ENCODE measurements around the gene SELE.
"Not testable (repeated sequence)": the region's sequence is repeated elsewhere in the genome, so short reads cannot be mapped to it uniquely, and the experiment has no call there.

Gene SELE

DNA sequence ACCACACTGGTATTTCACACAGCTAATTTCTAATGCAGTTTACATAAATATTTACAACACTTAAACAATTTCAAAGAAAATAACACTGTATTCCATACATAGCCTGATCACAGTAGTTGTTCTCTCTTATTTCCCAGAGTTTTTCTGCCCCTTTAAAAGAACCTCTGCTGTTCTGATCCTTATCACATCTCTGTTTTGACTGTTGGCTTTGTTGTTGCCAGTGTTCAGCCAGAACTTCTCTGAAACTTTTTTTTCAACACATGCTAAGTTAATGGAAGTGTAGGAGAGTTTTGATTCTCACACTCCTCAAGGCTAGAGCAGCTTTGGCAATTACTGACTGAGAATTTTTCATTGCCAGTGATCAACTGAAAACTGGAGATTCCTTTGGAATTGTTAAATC is 11.1 kb downstream of the SELE start:
- no peak for DNase-seq

DNA sequence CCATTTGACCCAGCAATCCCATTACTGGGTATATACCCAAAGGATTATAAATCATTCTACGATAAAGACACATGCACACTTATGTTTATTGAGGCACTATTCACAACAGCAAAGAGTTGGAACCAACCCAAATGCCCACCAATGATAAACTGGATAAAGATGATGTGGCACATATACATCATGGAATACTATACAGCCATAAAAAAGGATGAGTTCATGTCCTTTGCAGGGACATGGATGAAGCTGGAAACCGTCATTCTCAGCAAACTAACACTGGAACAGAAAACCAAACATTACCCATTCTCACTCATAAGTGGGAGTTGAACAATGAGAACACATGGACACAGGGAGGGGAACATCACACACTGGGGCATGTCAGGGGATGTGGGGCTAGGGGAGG is 18.8 kb downstream of the SELE start:
- DNase-seq, result not testable (repeated sequence)

DNA sequence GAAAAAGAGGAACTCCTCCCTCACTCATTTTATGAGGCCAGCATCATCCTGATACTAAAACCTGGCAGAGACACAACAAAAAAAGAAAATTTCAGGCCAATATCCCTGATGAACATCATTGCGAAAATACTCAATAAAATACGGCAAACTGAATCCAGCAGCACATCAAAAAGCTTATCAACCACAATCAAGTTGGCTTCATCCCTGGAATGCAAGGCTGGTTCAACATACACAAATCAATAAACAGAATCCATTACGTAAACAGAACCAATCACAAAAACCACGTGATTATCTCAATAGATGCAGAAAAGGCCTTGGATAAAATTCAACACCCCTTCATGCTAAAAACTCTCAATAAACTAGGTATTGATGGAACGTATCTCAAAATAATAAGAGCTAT is 20.8 kb downstream of the SELE start:
- DNase-seq, result not testable (repeated sequence)

DNA sequence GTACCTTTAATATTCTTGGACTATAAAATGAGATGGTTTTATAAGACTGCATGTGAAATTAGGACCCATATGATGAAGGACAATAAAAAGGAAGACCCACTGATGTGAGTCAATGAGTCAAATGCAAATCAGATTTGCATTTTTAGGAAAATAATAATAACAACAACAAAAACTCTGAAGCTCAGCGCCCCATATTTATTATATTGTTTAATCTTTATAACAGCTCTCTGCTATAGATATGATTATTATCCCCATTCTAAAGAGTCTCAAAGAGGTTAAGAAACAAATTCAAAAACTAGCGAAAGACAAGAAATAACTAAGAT is 21.6 kb downstream of the SELE start:
- no peak for DNase-seq

DNA sequence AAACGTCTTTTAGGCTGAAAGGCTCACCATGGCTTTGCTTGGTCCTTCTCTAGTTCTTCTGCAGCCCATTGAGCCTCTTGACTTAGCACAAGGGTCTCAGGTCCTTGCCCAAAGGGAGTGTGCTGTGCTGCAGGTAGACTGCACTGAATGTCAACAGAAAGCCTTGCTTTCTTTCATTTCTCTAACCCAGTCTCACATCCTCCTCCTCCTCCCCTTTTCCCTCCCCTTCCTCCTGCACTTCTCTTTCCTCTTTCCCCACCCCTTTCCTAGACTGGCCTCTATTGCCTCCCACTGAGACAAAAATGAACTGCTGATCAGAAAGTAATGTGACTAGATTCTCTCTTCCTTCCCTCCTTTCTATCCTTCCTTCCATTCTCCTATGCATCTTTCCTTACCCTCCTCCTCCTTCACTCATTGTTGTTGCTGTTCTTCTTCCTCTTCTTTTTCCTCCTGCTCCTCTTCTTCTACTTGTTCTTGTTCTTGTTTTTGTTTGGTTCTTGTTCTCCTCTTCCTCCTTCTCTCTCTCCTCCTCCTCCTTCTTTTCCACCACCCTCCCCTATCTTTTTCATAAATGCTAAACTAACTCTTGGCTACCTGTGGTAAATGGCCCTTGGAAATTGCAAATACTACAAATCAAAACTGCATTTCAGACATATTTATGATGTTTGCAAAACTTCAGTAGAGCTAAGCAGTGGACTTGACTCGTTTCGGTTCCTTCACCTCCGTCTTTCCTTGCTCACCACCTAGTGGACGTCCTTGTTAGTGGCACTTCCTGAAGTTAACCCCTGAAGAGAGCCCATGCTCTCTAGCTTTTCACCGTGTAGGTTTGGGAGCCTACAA is 22.2 kb downstream of the SELE start, which contains the start of gene SELL:
TSS of gene SELL (minus strand) at position 152 of the 840 bp plus-strand sequence. CDS start at position 30, 122 bp downstream.
- peak; percentile 32 for DNase-seq

DNA sequence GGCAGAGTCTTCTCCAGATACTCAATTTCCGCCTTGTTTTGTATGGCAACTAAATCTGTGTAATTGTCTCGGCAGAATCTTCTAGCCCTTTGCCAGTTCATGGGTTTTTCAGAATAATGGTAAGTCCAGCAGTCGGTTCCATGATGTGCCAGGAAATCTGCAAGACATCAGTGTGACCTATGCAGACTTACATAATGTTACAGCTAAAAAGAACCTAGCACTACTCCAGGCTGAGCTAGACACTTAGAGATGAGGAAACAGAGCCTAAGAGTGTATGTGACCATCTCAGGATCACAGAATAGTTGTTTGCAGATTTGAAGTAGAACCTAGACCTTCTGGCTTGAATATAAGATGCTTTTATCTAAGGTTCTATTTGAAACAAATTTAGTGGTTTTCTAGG is 25.2 kb downstream of the SELE start:
- DNase-seq, result no peak

DNA sequence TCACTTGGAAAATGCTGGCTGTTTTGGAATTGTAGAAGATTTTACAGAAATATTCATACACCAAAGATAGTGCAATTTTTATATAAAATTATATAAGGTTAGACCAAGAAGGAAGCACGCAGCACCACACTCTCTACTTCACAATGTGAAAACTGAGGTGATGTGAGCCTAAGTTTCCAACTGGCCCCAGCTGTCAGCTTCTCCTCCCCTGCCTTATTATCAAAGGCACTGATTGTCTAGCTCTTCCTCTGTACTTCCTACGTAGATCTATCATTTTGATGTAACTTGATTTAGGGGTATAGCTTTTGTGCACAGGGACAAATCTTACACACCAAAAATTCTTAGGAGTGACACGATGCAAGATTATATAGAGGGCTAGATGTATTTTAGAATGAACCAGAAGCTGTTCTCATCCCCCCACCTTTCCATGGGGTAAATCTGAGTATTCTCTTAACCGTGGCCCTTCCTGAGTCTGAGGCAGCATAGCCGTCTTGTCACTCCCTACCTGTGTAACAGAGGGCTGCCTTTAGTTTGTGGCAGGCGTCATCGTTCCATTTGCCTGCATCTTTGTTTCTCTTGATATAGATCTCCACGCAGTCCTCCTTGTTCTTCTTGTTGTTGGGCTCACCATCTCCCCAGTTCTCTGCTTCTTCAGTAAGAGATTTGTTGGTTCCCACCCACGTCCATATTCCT is 25.8 kb downstream of the SELE start:
- DNase-seq, result no peak

DNA sequence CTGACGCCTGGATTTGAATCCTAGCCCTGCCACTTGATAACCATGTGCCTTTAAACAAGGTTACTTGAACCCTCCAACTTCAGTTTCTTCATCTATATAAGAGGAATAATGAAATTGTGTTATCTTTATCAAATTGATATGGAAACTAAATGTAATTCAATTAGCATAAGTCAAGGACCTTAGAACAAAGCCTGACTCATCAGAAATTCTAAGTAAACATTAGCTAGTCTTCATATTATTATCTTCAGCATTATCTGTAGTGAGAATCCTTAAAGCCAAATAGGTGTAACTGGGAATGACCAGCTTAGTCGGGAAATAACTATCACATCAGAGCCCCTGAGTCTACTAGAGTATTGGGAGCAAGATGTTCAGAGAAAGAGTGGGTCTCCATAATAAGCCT is 29.1 kb downstream of the SELE start:
- no peak for DNase-seq

DNA sequence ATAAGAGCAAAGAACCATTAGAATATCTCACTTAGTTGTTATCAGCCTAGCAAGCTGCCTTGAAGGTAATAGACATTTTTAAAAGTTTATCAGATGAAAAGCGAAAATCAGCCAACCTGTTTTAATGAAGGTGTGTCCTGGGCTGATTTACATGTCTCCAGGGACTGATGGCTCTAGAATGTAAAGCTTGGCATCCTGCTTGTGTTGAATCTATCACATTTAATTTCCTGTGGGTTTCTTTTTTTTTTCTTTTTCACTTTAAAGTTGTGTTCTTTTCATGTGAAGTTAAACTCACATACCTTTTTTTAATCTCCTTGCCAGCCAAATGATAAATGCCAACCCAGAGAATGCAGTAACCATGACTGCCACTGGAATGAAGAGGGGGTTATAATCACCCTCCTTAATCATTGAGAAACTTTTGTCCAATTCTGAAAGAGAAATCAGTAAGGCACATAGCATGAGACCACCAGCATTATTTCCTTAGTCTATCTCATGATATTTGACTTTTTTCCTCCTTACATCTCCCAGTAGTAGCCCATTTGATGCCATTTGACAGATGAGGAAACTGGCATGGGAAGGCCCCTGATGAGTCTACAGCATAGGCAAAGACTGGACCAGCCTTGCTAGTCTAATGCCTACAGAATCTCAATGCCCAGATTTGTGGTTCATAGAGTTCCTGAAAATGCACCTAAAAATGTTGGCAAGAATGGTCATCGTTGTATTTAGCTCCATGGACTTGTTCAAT is 32.4 kb downstream of the SELE start:
- DNase-seq, result no peak

DNA sequence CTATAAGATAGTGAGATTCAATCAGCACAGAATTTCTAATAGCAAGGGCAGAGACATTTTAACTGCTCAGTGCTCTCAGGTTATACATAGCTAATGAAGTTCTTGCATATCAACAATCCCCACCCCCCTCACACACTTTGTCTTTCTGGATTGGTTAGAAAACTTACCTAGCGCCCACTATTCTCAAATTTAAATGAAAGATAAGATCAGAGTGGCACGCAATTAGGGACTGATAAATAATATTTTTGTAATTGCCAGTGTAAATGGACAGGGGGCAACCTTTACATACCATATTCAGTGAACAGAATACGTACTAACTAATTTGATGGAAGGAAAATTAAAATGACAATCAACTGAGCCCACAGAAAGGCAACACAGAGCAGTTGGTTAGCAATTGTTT is 34.2 kb downstream of the SELE start:
- no peak for DNase-seq

DNA sequence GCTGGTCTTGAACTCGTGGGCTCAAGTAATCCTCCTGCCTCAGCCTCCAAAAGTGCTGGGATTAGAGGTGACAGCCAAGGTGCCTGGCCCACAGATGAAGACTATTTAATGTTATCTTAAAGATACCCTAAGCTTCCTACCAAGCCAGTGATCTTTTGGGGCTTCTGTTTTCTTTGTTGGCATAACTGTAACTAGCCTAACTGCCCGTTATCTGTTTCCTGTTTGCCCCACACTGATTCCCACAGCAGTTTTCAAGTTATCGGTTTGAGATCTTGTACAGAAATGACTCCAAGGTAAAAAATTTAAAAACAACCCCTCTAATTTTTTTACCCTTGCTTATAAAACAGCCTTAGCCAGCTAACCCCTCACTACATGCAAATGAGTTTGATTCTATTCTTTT is 34.9 kb downstream of the SELE start:
- no peak for DNase-seq

DNA sequence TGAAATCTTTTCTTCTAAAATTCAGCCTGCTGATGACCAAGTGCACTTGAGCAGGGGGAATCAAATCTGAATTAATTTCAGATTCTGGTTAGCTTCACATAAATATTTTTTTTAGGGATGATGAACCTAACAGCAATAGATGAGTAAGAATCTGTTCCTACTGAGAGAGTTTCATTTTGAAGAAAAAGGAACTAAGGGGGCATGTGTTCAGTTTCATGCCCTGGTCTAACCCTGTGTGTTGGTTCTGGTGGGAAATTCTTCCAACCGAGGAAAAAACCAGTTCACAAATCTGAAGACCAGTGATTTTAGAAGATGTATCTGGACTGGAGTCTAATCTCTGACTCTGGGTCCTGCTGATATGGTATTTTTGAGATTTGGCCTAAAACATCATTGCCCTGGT is 36.1 kb downstream of the SELE start:
- DNase-seq, result no peak

DNA sequence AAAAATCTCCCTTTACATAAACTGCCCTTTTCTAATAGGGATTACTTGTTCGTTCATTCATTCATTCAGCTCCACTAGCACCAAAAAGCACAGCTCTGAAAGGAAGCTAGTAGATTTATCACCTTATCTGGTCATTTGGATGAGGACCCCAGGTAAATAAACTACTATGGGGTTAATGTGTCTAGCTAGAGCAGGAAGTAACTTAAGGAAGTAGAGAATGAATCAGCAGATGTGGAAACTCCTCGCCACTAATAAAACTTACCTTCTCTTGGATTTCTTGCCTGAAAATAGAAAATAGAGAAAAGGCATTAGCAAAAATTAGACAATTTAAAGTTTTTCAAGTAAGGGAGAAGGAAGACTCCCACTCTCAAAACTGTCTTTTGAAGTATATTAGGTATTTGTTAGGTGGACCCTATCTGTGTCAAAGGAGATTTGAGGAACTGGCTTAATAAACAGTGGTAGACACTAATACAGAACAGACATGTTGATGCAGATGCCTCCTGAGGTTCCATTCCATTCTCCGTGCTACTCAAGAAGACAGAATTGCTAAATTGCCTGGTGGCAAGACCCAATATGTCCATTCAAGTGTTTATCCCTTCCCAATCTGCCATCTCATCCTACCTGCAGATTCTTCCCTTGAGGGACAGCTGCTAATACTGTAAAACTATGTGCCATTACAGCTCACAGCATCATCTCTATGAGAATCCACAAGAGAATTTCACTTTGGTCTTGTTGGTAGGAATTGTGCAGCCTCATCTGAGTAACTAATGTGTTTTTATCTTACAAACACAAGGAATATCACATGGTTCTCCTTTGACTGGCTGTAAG is 37.4 kb downstream of the SELE start:
- DNase-seq, result no peak

DNA sequence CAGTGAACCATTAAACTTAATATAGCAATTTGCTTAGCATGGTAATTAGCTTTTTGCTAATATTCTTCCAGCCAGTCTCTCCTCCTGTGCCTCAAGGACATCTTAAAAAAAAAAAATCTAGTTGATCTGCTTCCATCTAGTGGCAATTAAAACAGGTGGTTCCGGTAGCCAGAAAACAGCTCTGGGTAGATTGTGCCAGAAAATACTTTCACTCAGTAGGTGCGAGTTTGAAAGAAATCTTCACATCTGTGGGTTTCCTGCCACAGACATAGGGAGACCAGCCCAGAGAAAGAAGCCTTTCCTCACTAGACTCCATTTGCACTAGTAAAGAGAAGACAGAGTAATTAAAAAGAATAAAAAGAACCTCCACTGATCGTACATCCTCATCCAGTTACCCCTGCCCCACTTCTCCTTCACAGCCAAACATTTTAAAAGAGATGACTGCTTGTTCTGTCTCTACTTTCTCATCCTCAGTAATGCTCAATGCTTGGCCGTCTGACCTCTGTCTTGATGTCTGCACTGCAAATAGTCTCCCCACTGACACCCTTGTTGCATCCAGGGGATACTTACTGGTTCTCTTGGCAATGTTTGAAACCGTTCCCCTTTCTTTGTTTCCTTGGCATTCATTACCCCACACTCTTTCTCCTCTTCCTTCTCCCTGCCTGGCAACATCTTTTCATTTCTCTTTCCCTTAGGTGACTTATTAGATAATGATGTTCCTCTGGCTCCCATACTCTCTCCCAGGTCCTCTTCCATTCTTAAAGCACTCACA is 39.4 kb downstream of the SELE start:
- DNase-seq, result no peak

DNA sequence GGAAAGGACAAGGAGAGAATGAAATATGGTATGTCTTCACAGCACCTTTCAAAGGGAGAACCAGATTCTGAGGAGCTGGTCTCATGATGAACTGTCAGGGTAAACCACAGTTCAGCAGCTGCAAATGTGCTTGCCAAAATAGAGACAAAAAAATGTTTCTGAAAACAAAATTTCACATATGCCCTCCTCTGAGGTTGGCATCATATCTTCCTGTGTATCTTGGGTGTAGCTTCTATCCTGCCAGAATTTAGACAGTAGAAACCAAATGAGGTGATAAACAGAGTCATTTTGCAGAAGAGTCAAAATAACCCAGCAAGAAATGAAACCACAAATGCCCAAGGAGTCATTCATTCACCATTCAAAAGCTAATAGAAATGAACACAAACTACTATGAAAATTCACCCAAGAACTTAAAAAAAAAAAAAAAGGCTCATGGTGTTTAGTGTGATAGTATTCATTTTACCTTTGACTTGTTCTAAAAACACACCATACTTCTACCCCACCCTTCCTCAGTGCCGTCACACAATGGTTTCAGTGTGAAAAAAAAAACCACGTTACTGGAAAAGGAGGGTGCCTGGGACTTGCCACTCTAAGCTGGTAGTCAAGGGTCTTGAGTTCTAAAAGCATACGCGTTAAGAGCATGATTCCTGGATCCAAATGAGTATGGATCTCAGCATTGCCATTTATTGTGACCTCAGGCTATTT is 41.0 kb downstream of the SELE start:
- no peak for DNase-seq

DNA sequence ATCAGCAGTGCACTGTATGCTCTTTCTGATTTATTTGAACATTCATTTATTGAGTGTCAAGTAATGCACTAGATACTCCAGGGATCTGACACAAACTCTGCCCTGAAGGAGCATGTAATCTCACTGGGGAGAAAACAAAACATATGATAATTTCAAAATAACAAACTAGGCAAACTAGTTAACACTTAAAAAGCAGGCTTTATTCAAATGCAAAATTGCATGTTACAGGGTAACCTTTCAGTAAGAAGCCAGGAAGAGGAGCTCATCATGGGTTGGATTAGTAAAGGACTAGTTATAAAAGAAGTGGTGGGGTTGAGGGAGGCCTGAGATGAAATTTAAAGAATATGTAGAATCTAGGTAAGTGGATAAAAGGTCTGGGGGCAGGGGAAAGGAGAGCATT is 43.4 kb downstream of the SELE start:
- no peak for DNase-seq

DNA sequence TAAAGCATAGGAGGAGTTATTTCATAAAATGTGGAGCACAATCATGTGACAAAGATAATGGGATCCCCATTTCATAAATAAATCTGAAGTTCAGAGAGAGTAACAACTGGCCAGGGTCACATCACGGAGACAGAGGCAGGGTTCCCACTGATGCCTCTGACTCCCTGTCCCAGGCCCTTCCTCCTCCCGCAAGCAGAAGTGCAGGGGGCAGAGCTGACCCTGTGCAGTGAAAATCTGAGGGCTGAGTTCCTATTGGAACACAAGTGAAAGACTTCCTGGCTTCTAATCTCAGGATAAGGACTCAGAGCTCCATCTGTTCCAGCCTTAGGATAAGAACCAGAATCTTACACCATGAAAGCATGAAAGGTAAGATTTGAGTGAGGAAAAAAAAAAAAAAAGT is 44.5 kb downstream of the SELE start:
- DNase-seq, result no peak

DNA sequence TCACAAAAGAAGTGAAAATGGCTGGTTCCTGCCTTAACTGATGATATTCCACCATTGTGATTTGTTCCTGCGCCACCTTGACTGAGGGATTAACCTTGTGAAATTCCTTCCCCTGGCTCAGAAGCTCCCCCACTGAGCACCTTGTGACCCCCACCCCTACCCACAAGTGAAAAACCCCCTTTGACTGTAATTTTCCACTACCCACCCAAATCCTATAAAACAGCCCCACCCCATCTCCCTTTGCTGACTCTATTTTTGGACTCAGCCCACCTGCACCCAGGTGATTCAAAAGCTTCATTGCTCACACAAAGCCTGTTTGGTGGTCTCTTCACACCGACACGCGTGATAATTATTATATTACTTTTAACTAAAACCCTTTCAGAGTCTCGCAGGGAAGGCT is 45.5 kb downstream of the SELE start:
- not testable (repeated sequence) for DNase-seq

DNA sequence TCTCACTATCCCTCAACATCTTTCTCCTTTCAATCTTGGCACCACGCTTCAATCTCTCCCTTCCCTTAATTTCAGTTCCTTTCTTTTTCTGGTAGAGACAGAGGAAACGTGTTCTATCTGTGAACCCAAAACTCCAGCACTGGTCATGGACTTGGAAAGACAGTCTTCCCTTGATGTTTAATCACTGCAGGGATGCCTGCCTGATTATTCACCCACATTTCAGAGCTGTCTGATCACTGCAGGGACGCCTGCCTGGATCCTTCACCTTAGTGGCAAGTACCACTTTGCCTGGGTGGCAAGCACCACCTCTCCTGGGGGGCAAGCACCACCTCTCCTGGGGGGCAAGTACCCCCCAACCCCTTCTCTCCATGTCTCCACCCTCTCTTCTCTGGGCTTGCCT is 50.2 kb downstream of the SELE start:
- no peak for DNase-seq

DNA sequence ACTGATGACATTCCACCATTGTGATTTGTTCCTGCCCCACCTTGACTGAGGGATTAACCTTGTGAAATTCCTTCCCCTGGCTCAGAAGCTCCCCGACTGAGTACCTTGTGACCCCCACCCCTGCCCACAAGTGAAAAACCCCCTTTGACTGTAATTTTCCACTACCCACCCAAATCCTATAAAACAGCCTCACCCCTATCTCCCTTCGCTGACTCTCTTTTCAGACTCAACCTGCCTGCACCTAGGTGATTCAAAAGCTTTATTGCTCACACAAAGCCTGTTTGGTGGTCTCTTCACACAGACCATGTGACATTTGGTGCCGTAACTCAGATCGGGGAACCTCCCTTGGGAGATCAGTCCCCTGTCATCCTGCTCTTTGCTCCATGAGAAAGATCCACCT is 50.7 kb downstream of the SELE start:
- DNase-seq, result not testable (repeated sequence)

DNA sequence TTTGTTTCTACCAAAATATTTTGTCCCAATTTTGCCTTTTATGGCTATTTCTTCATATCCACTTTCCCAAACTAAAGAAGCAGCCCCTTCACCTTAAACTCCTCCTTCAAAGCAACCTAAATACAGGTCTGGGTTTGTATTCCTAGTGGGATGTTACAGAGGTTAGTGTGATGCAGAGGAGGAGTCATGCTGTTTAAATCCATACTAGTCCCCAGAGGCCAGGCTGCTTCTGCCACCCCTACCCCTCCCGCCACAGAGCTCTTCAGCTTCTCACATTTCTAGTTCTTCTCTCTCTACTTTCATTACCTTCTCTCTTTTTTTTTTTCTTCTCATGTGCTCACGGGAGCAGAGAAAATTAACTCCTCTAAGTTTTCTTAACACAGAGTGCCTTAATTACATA is 51.8 kb downstream of the SELE start:
- DNase-seq, result no peak

DNA sequence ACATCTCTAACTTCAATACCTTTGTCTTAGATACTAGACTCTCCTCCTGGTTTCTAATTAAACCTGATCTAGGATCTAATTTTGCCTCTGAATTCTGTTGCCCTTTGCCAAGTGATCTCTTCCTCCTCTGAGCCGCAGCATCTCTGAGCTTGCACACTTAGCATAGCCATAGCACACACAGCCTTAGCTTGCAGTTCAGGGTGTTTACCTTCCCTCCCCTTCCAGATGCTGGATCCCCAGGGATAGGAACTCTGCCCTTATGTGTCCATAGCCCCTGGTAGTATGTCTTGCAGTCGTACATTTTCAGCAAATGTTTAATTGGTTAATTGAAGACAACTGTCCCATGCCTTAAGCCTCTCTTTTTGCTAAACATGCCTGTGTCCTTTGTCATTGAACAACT is 52.7 kb downstream of the SELE start:
- DNase-seq, result no peak

All from NCI-H1092 treated with DMSO at 0.1 percent for 48 hours (cell line).